ENCODE data around the gene ZBTB45. TPM values are rescaled to one million over a fixed set of nuclear protein-coding genes. Genes with fewer than 3 reads are reported as not detected.

ZBTB45 gene
- total and polyA plus RNA-seq, 9 of the 15 experiments (the other 6 are each of a cell fraction or from before 2014, with no cell fraction given): 0.08 to 16.1 (median 1.8) TPM

GRCh38 chr19:58543826-58544590 is 24.4 kb upstream of the ZBTB45 start, which contains the start of gene TRIM28 (continued):
- 0 out of 2 replicates have a peak, but pooled peaks have one; percentile 33 for TF ChIP-seq ETV5 (CRISPR knock-in tag; IDR thresholded peaks at IDR 0.05; ENCODE audit: low read depth)
- TF ChIP-seq EHMT2 (IDR thresholded peaks at IDR 0.05): no peak
- no peak for TF ChIP-seq ARHGAP35 (IDR thresholded peaks at IDR 0.05; ENCODE audit: partially characterized antibody)
- TF ChIP-seq ZBTB2 (IDR thresholded peaks at IDR 0.05): peak; percentile 84
- TF ChIP-seq, protein P1, sequence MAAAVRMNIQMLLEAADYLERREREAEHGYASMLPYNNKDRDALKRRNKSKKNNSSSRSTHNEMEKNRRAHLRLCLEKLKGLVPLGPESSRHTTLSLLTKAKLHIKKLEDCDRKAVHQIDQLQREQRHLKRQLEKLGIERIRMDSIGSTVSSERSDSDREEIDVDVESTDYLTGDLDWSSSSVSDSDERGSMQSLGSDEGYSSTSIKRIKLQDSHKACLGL (CRISPR knock-in tag; IDR thresholded peaks at IDR 0.05; ENCODE audit: borderline replicate concordance, poor library complexity, severe bottlenecking): no peak
- peak; percentile 42 for TF ChIP-seq TAF9B (IDR thresholded peaks at IDR 0.05; ENCODE audit: partially characterized antibody)
- TF ChIP-seq, protein P2, sequence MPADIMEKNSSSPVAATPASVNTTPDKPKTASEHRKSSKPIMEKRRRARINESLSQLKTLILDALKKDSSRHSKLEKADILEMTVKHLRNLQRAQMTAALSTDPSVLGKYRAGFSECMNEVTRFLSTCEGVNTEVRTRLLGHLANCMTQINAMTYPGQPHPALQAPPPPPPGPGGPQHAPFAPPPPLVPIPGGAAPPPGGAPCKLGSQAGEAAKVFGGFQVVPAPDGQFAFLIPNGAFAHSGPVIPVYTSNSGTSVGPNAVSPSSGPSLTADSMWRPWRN (IDR thresholded peaks at IDR 0.05; ENCODE audit: low read depth): no peak
- peak; percentile 75 for TF ChIP-seq U2AF1 (optimal IDR thresholded peaks at IDR 0.05; ENCODE audit: low read depth, low read length)
- peak; percentile 26; the same call in 1 of the 2 replicates for TF ChIP-seq MXI1 (IDR thresholded peaks at IDR 0.05; ENCODE audit: low read depth, low read length)
- peak; percentile 76 for TF ChIP-seq GABPB1 (CRISPR knock-in tag; IDR thresholded peaks at IDR 0.05)
- peak; percentile 88 for TF ChIP-seq SMAD4 (CRISPR knock-in tag; conservative IDR thresholded peaks at IDR 0.05)
- TF ChIP-seq LEF1 (IDR thresholded peaks at IDR 0.05): no peak
- TF ChIP-seq E2F8 (IDR thresholded peaks at IDR 0.05; ENCODE audit: low read depth, partially characterized antibody): peak; percentile 73
- no peak for TF ChIP-seq IRF2 (CRISPR knock-in tag; IDR thresholded peaks at IDR 0.05)
- no peak for TF ChIP-seq MCM7 (IDR thresholded peaks at IDR 0.05)
- no peak for TF ChIP-seq CC2D1A (IDR thresholded peaks at IDR 0.05)
- peak; percentile 6 for TF ChIP-seq RBBP5 (IDR thresholded peaks at IDR 0.05; ENCODE audit: borderline replicate concordance, insufficient read depth, low read length, poor library complexity, severe bottlenecking)
- peak; percentile 99 for TF ChIP-seq POLR2G (IDR thresholded peaks at IDR 0.05; ENCODE audit: low read depth, low read length)
- peak; percentile 92 for TF ChIP-seq KDM5B (IDR thresholded peaks at IDR 0.05; ENCODE audit: insufficient replicate concordance, low read depth, low read length)
- 0 out of 2 replicates have a peak, but pooled peaks have one; percentile 23 for TF ChIP-seq ZBTB17 (CRISPR knock-in tag; IDR thresholded peaks at IDR 0.05)
- peak; percentile 98 for TF ChIP-seq NRF1 (conservative IDR thresholded peaks at IDR 0.05 in 1 of 2, IDR thresholded peaks at IDR 0.05 in 1 of 2)
- TF ChIP-seq RCOR1 (IDR thresholded peaks at IDR 0.05; ENCODE audit: borderline replicate concordance in 1 of 2, low read depth in 2 of 2, low read length in 2 of 2): peak in 1 of 2 experiments; percentile 39; a peak in 2 of 4 replicates
- TF ChIP-seq ZNF282 (CRISPR knock-in tag; IDR thresholded peaks at IDR 0.05): no peak
- TF ChIP-seq ZSCAN32 (CRISPR knock-in tag; IDR thresholded peaks at IDR 0.05): 0 out of 2 replicates have a peak, but pooled peaks have one; percentile 2

Measured in K562 (cell line).